Eye (tissue), 1 donor: ENCODE measurements around the gene NTNG2.

ENCODE experiments used
- DNase-seq: peaks from one replicate; pipeline ENCODE4 v3.0.0-alpha.2; 2015

NTNG2 gene

GRCh38 chr9:132147331-132147730 is 14.5 kb upstream of the NTNG2 start:
- DNase-seq, result no peak

- DNase-seq, result no peak
These were observed 14.0 kb upstream of the NTNG2 start for GRCh38 chr9:132147839-132148238.

- DNase-seq, result no peak
These were observed 11.6 kb upstream of the NTNG2 start for GRCh38 chr9:132150256-132150655.

GRCh38 chr9:132151118-132151517 is 10.7 kb upstream of the NTNG2 start:
- no peak for DNase-seq

GRCh38 chr9:132152231-132152630 is 9.6 kb upstream of the NTNG2 start:
- DNase-seq, result no peak

- DNase-seq, result no peak
These were observed 6.8 kb upstream of the NTNG2 start for GRCh38 chr9:132154863-132155567.

- no peak for DNase-seq
These were observed 6.3 kb upstream of the NTNG2 start for GRCh38 chr9:132155568-132155895.

- no peak for DNase-seq
These were observed 5.6 kb upstream of the NTNG2 start for GRCh38 chr9:132156262-132156661.

- DNase-seq, result no peak
These were observed 4.3 kb upstream of the NTNG2 start for GRCh38 chr9:132157347-132158116.

GRCh38 chr9:132160802-132161742 is 786 bp upstream of the NTNG2 start:
- peak; percentile 84 for DNase-seq

GRCh38 chr9:132162764-132163456 is 1.1 kb downstream of the NTNG2 start:
- peak; percentile 56 for DNase-seq

- no peak for DNase-seq
These were observed 1.6 kb downstream of the NTNG2 start for GRCh38 chr9:132163457-132163875.

- peak; percentile 71 for DNase-seq
These were observed 2.2 kb downstream of the NTNG2 start for GRCh38 chr9:132163876-132164603.

- peak; percentile 66 for DNase-seq
These were observed 2.9 kb downstream of the NTNG2 start for GRCh38 chr9:132164604-132165362.

GRCh38 chr9:132166599-132166998 is 4.7 kb downstream of the NTNG2 start:
- DNase-seq, result peak; percentile 41

GRCh38 chr9:132167192-132167591 is 5.3 kb downstream of the NTNG2 start:
- DNase-seq, result no peak

GRCh38 chr9:132168347-132168746 is 6.5 kb downstream of the NTNG2 start:
- DNase-seq, result peak; percentile 48

- no peak for DNase-seq
These were observed 7.0 kb downstream of the NTNG2 start for GRCh38 chr9:132168851-132169250.

- DNase-seq, result peak; percentile 76
These were observed 8.0 kb downstream of the NTNG2 start for GRCh38 chr9:132169672-132170392.

- DNase-seq, result no peak
These were observed 9.8 kb downstream of the NTNG2 start for GRCh38 chr9:132171702-132172101.

- DNase-seq, result no peak
These were observed 10.3 kb downstream of the NTNG2 start for GRCh38 chr9:132172185-132172584.
